CD1c-positive myeloid dendritic cell (primary cell): ENCODE measurements around the gene DGKG.

Experiments used
- DNase-seq: peaks from one replicate; pipeline ENCODE4 v3.0.0-alpha.2; 2016; ENCODE audit errors: extremely low spot score

The DGKG gene

DNA sequence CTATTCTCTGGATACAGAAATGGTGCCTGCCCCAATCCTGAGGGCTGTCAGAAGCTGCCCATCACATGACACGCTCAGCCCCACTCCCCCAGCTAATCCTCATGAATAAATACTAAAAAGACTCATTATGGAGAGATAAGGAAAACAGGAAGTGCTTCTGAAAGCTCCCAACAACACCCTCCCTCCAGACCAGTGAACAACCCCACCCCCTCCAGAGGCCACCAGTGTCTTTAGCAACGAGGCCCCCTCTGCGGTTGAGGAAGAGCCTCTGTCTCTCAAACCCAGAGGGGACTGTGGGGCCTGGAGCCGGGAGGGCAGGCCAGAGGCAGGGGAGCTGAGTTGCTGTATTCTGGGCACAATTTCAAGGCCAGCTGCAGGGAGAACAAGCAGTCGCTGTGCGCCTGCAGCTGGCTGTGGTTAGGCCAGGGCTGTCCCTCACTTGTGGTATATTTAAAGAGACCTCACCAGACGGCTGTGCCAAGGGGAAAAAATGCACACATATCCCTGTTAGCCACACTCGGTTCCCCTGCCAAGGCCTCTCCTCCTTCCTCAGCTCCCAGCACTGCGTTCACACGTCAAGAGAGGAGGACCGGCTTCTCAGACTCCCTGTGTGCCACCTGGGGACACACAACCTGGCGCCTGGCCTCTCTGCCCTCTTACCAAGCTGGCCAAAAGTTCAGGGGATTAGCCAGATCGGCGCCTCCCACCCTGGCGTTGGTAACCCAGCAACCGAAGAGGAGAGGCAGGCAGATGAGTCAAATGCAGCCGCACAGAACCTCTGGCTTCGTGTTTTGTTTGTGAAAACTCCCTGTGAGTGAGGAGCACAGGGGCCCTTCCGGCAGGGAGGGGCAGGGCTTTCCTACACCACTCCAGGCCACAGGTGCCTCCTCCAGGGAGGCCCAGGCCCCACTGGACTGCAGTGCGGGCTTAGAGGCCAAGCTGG is 152.0 kb downstream of the DGKG start:
- DNase-seq = no peak

DNA sequence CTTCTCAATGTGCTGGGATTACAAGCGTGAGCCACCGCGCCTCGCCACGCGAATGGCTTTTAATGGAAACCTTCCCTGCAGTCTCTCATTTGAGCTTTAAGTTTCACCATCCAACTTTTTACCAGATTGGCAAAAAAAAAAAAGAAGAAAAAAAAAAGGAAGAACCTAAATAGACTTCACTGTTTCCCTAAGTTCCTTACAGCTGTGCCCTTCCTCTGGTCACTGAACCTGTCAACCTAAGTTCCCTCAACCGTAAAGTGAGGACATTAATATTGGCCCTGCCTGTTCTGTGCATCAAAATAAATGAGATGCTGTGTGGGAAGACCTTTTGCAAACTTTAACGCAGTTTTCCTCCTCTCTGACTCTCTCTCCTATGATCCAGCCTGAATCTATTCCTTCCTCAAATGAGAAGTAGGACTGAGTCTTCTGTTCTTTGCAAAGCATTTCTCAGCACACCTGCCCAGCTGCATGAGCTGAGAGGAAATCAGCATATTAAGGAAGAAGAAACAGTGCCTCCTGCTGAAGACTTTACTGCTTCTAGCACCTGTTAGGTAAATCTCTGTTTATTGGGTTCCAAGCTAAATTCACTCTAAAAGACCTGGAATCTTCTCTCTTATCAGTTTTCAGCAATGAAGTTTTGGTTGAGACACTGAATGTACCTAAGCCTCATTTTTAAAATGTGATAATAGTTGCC is 153.6 kb downstream of the DGKG start:
- peak; percentile 3 for DNase-seq

DNA sequence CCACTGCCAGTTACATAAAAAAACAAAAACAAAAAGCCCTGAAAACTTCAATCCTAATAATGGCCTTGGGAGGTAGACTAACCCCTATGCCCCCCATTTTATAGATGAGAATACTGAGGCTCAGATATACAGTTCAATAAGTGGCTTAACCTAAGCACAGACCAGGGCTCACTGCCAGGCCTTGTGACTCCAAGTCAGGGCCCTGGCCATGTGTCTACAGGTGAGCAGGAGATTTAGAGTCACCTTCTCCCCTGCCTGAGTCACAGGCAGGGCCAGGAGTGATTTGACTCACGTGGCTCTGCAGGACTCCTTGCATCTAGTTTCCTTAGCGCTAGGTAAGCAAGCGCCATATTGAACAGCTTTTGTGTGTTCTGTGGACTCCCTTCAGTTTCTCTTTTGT is 154.5 kb downstream of the DGKG start:
- no peak for DNase-seq

DNA sequence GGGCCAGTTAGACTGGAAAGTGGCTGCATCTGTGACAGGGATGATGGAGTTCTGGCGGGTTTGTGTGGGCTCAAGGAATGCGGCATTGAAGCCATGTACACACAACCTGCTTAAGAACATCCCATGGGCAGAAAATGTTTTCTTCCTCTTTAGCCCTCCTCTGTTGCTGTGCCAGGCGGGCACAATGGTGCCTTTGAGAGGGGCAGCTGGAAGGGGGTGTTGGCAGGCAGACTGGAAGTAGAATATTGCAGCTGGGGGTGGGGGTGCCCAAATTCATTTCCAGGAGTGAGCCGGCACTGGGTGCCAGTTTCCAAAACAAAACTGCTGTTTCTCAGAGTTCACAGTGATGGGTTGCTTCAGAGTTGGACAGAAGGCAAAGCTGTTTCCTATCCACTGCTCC is 161.3 kb downstream of the DGKG start:
- no peak for DNase-seq

DNA sequence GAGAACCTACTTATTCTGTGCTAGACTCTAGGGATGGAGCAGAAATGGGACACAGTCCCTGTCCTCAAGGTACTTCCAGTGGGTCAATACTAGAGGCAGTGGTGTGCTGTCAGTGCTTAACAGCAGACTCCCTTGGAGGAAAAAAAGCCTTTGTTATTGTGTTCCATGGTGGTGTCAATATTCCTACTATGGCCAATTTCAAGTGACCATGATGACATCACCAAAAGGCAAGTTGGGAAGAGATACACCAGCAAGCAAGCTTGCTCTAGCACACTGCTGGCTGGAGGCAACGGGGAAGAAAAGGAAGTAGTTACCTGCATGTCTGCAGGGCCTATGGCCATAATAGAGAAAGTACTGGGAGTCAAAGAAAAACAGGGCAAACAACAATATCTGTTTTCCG is 163.6 kb downstream of the DGKG start:
- no peak for DNase-seq

DNA sequence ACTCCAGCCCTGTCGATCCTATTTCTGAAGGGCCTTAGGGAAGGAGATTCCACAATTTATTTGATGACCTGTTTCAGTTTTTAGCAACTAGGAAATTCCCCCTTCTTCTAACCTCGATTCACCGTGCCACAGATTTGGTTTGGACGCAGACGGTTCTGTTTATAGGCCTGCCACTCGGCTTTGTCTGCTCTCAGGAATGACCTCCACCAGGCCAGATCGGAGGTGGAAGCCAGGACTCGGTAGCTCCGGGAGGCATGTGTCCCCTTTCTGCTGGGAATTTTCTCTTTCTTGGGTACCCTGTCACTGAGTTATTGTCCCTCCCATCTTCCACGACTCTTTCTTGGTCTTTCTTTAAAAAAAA is 167.6 kb downstream of the DGKG start:
- no peak for DNase-seq

DNA sequence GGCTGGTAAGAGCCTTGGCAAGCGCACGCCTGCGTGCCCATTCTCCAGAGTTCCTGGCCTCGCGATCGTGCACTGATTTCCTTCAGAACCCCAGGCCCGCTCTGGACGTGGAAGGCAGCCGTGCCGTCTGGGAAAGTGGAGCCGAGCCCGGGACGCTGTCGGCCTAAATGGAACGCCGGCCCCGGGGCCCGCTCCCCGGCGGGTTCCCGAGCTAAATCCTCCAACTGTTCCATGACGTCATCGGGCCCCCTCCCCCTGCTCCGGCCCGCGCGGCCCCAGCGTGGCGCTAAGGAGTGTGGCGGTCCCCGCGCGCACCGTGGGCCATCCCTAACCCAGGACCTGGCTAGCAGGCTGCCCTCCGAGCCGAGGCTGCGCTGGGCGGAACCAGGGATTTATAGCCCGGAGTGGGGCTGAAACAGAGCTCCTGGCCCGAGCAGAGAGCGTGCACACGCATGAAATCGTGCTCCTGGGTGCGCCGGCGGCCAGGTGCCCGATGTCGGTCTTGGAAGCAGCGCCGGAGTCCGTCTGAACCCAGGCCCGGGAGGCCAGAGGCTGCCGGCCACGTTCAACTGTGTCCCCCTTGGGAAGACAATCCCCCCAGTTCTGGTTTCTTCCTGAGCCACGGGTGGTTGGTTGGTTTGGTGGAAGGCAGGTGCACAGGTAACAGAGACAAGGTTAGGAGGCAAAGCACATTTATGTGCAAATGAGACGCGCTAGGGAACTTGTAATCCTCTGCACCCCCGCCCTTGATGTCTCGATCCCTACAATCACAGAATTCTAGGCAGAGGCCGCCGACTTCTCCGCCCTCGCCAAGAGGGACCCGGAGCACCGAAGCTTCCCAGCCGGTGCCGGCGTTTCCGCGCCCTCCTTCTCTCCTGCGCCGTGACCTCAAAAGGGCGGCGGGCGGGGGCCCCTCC is 168.2 kb downstream of the DGKG start:
- no peak for DNase-seq

DNA sequence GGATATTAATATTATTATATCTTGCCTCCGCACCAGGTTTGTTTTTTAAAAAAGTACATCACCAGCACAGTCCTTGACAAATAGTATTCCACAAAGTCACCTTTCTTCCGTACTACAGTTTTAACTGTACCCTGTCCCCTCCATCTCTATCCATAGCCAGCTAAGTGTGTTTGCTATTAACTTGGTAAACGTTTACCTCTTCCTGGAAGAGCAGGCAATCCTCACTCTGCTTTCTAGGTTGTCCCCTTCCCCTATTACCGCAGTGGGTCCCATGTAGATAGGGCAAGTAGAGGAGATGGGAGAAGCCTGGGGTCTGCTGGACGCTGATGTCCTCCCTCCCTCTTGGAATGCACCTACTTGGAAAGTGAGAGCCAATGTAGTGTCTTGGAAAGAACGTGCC is 169.2 kb downstream of the DGKG start:
- DNase-seq = no peak

DNA sequence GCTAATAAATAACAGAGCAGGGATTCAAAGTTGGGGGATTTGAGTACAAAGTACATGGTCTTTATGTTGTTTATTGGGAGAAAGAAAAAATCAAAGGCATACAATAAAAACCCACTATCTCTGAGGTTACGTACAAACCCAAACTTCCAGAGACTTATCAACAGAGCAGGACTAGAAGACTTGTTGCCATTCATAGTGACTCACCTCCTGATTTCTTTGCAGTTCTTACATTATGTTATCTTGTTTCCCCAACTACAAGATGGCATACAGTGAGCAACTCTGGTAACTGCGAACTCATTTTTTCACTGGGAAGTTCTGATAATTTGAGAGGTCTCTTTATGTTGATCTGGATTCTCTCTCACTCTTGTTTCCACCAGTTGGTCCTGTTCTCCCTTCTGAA is 172.5 kb downstream of the DGKG start:
- DNase-seq = no peak

DNA sequence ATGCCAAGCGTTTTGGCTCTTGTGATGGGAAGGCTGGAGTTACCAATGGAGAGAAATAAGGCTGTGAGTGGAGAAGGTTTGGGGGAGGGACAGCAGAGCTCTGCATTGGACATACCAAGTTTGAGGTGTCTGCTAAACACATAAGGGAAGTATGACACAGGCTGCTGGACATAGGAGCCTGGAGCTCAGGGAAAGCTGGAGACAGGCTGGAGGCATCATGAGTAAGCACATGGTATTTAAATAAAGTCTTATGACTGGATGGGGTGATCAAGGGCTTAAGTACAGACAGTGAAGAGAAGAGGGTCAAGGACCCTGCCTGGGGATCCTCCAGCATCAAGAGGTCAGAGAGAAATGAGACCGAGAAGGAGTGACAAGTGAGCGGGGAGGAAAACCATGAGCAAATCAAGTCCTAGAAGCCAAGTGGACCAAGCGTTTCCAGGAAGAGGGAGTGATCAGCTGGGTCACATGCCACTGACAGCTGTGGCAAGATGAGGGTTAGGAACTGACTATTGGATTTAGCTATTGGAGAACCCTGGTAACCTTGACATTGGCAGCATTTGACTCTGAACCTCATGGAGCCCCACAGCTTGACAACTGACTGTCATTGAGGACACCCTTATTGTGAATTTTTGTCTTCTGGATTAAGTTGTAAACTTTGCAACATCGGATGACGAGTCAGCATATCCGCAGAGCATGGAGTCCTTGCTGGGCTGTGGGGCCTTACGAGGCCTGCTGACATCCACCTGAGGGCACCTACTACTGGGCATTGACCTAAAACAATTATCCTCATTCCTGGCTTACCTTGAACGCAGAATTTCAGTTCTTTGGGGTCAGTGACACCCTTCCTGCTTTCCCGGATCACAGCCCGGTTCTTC is 174.4 kb downstream of the DGKG start:
- DNase-seq = peak; percentile 18

DNA sequence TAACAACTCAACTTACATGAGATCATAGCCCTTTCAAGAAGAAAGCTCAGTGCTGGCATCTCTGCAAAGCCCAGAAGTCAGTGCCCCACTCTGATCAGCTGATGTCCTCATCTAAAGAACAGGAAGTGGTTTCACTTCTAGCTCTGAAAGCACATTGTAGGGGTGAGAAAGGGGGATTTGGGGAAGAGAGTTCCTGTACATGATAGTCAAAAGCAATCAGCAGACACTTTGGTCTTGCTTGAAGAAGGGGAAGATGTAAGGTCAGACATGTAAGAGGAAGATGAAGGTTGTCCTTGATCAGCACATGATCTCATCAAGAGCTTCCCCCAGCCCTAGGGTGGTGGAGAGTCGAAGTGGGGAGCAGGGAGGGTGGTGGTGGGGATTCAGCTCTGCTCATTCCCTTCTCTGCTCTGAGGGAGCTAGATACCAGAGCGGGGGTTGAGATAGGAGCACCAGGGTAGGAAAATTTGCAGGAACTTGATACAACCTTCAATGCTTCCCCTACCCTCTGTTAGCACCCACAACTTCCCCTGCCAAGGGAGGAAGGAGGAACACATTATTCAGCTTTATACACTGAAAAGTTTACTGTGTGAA is 176.7 kb downstream of the DGKG start:
- peak; percentile 90 for DNase-seq

DNA sequence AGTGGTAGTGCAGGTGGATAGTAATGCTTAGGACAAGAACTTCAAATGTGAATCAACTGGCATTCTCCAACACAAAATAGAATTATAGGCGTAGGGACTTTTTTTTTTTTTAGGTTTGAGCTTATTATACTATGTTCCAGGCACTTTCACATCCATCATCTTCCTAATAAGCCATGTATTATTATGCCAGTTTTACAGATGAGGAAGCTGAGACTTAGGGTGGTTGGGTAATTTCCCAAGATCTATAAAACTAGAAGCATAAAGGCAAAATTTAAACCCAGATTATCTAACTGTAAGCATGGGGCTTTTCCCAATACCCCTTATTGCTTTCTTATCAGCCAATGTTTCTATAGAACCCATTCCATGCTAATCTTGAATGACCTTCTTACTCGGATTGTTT is 178.0 kb downstream of the DGKG start:
- peak; percentile 37 for DNase-seq

DNA sequence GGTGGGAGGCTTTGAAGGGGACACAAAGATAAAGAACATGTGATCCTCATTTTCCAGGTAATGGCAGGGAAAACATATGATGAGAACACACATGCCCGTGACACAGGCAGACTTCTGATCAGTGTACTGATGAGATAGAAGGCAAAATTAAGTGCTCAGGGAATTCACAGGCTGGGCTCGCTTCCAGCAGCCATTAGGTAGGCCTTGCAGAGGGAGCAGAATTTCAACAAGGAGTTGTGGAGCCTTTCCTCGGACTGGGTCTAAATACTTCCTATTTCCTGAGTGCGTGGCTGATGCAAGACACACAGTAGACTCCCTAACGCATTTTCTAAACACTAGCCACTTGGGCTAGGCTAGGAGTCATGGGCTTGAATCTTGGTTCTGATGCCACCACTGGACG is 179.2 kb downstream of the DGKG start:
- peak; percentile 28 for DNase-seq

DNA sequence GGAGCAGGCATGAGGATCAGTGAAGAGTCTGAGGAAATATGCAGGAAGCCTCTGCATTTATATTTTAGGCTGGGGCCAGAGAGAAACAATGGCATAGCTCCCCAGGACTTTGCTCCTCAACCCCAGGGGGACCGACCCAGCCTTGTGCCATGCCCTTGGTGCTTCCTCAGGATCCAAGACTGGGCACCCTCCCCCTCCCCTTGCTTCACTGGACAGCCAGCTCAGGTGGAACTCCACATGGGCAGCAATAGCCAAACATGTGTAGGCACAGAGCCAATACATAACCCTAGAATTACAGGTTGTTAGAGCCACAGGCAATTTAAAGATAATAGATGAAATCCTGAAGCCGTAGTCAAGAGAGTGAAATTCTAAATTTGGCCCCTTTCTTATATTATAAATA is 180.1 kb downstream of the DGKG start:
- no peak for DNase-seq

DNA sequence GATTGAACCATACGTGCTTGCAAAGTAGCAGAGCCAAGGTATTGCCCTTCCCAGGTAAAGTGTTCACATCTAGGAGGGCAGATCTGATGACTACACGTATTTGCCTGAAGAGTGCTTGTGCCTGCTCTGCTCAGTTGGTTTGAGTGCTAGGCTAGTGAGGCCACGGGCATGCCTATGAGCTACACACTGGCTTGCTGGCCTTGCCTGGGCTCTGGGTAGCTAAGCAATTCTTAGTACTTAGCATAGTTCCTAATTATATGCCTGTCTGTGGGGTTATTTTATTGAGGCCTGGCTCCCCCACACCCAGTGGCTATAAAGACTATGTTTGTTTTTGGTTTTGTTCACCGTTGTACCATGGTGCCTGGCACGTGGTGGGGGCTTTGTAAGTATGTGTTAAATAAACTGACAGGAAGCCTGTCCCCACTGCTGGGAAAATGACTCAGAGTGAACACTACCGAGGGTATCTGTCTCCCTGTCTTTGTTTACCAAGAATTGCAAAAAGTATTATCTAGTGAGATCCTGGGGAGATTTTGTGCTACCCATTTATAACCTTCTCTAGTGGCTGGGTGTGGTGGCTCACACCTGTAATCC is 181.0 kb downstream of the DGKG start:
- no peak for DNase-seq

DNA sequence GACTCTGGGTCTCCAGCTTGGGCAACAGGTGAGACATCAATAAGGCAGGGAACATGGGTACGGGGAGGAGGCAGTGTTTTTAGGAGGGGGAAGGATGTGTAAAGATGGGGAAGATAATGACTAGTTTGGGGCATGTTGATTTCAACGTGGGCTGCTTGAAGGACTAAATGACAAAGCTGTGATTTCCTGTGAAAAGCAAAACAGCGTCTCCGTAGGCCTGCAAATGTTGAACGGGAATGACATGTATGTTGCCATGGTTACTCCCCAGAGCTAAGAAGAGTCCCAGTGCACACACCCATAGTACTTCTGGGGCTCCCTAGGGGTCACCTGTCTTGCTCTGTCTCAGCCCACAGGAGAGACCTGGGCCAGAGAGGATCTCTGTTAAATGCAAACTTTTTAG is 181.9 kb downstream of the DGKG start:
- no peak for DNase-seq

DNA sequence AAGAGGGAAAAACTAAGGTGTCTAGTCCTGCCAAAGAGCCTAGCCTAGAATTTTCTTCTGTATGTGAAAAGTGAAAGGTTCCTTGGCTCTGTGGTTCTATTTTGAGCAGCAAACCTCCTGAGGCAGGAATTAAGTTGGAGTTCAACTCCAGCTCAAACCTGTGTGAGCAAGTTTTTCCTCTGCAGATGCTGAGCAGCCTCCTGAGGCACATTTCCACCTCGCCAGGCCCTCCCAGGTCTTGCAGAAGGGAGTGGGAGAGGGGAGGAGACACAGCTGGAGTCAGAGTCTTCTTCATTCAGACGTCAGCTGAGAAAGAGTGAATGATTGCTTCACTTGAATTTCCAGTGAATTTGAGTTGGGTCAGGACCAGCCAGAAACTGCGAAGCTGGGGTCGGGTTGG is 183.6 kb downstream of the DGKG start:
- no peak for DNase-seq

DNA sequence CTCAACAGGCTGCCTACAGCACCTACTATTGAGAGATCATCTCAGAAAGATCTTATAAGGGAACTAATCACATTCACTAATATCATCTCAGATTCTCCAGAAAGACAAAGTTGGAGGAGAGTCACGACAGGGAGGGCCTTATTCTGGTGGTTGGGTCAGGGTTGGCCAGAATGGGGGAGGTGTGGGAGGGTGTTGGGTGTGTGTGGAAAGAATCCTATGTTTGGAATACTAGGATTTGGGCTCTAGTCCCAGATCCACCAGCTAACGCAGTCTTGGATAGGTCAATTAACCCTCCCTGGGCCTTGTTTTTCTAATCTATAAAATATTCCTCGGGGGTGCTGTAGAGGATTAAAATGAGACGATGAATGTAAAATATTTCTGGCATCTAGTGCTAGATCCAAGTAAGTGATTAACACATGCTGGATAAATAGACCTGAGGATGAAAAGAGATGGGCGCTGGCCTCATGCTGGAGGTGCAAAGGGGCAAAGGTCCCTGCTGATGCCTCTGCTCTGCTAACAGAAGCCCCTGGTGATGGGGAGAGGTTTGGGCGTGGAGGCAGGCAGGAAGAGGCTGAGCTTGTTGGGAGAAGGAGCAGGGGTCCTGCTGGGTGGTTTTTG is 185.6 kb downstream of the DGKG start:
- no peak for DNase-seq

DNA sequence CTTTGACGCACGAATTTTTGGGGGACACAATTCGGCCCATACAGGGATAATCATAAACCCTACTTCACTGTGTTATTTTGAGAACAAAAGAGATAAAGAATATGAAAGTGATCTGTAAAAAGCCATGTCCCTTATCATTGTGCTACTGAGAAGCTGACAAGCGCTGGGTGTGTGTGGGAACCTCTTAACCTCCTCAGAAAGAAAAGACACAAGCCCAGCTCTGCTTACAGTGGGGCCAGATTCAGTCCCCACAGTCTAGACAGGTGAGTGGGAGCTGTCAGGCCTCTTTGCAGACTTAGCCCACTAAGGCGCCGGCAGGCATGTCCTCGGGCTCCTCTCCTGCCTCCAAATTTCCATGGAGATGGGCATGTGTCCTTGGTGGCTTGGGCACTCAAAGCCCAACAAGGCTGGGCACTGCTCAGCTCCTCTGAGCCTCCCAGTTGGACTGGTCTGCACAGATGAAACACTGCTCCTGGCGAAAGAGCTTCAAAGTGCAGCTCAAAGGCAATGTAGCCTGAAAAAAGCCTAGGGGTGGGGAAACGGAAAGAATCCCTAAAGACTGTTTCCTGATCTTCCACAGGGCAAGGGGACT is 188.7 kb downstream of the DGKG start:
- DNase-seq = no peak

DNA sequence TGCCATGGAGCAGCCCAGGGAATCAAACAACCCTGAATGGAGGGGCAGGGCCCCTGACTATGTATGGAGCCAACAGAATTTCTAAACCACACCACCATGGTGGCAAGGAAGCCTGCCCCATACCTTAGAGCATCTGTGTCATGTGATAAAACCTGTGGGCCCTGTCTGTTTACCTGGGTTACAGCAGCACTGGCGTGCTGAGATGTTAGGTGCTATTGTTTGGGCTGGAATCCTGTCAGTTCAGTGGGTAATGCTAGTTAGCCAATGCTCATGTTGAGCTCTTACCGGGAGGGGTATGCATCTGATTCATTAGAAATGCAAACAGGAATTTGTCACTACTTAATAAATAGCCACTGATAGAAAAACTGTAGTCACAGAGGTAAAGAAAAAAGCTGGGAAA is 189.7 kb downstream of the DGKG start:
- DNase-seq = no peak
